GM12891 (cell line): Measurements from ENCODE around the gene GTF2A1.

Experiments
- PAX5 ChIP-seq: IDR thresholded peaks from 2 replicates; pipeline ENCODE4 v1.6.1; 2011; ENCODE audit warnings: low read length, moderate library complexity, mild to moderate bottlenecking; ENCODE audit not compliant: insufficient read depth, severe bottlenecking
- POLR2A ChIP-seq: IDR thresholded peaks from 2 replicates; pipeline ENCODE4 v1.6.1; 2011; ENCODE audit warnings: low read depth, low read length, control low read depth
- POLR2AphosphoS5 ChIP-seq: IDR thresholded peaks from 2 replicates; pipeline ENCODE4 v1.6.1; 2011; ENCODE audit warnings: low read depth, low read length, control low read depth
- POU2F2 ChIP-seq: IDR thresholded peaks from 2 replicates; pipeline ENCODE4 v1.6.1; 2011; ENCODE audit warnings: low read depth, mild to moderate bottlenecking, control low read depth, low read length, moderate library complexity
- SPI1 ChIP-seq: IDR thresholded peaks from 2 replicates; pipeline ENCODE4 v1.6.1; 2011; ENCODE audit warnings: low read depth, low read length, control low read depth
- TAF1 ChIP-seq: IDR thresholded peaks from 2 replicates; pipeline ENCODE4 v1.6.1; 2011; ENCODE audit warnings: low read depth, low read length, control low read depth

- TF ChIP-seq POLR2AphosphoS5 (no peak), POLR2A (no peak), TAF1 (no peak), PAX5 (no peak), SPI1 (peak; percentile 73), POU2F2 (no peak)
Observed at GRCh38 chr14:81172353-81172752, 48.4 kb downstream of the GTF2A1 start.
